Thymus (tissue), 11 donors: Measurements from ENCODE around the gene SGK1. TPM values are rescaled to one million over a fixed set of nuclear protein-coding genes. Genes with fewer than 3 reads are reported as not detected.
"Not testable (repeated sequence)": the region's sequence is repeated elsewhere in the genome, so short reads cannot be mapped to it uniquely, and the experiment has no call there.

Experiments used
- DNase-seq, 9 donors: peaks; one replicate each; pipeline ENCODE4 v3.0.0-alpha.2; 2013; ENCODE audit warnings: low spot score in 9 of 9, low read depth in 6 of 9, missing footprints in 1 of 9
- H3K27ac ChIP-seq, 2 donors: one replicate each; pipeline ENCODE4 v1.5.1; 2013; ENCODE audit warnings: control low read depth in 1 of 2, low read depth in 1 of 2, low read length in 1 of 2, mild to moderate bottlenecking in 1 of 2, moderate library complexity in 1 of 2
- H3K27me3 ChIP-seq, 2 donors: one replicate each; pipeline ENCODE4 v1.5.1; 2013; ENCODE audit warnings: low read length in 1 of 2; ENCODE audit not compliant: control insufficient read depth in 2 of 2, insufficient read depth in 1 of 2
- H3K36me3 ChIP-seq, 2 donors: one replicate each; pipeline ENCODE4 v1.5.1; 2013; ENCODE audit warnings: low read length in 1 of 2, mild to moderate bottlenecking in 1 of 2, moderate library complexity in 1 of 2; ENCODE audit not compliant: control insufficient read depth in 2 of 2, insufficient read depth in 2 of 2
- H3K4me1 ChIP-seq, 2 donors: one replicate each; pipeline ENCODE4 v1.5.1; 2013; ENCODE audit warnings: low read length in 2 of 2; ENCODE audit not compliant: control insufficient read depth in 2 of 2, insufficient read depth in 2 of 2
- H3K4me3 ChIP-seq, 2 donors: one replicate each; pipeline ENCODE4 v1.5.1; 2013; ENCODE audit warnings: low read length in 2 of 2, control low read depth in 1 of 2, mild to moderate bottlenecking in 1 of 2
- H3K9me3 ChIP-seq, 2 donors: one replicate each; pipeline ENCODE4 v1.5.1; 2013; ENCODE audit warnings: low read length in 1 of 2, mild to moderate bottlenecking in 1 of 2; ENCODE audit not compliant: control insufficient read depth in 2 of 2, insufficient read depth in 1 of 2
- WGBS: extraction: QIAGEN DNeasy Blood & Tissue Kit; methylation state at CpG from one replicate; pipeline ENCODE4 v1.1.7; 2013; 5-methylcytosine and 5-hydroxymethylcytosine counted together
- polyA plus RNA-seq: library from polyadenylated mRNA; stranded (reverse); fragments of 200-250 nt; gene quantifications from one replicate; pipeline ENCODE4 v1.2.3, GENCODE V29; 2013
- total RNA-seq: library from RNA; stranded (reverse); fragments of 120-200 nt; gene quantifications from one replicate; pipeline ENCODE4 v1.2.4, GENCODE V29; 2013
- donor health status: healthy.

Gene SGK1
- total and polyA plus RNA-seq, 2 donors, result 44.8 to 183 TPM

GRCh38 chr6:134256862-134257261 lies 61.0 kb downstream of the SGK1 start:
- H3K4me3 ChIP-seq, result no peak overlapping the region
- no peak overlapping the region for H3K27ac ChIP-seq
- no peaks in the 10 kb centered on the region for H3K9me3 ChIP-seq
- no peaks in the 10 kb centered on the region for H3K36me3 ChIP-seq
- 98% methylated on average over 8 of the region's 8 CpGs for WGBS
- no peaks in the 10 kb centered on the region for H3K4me1 ChIP-seq
- H3K27me3 ChIP-seq, result no peaks in the 10 kb centered on the region
- no peak for DNase-seq

- not testable (repeated sequence) for H3K4me3 ChIP-seq, DNase-seq, H3K27me3 ChIP-seq, H3K27ac ChIP-seq, H3K9me3 ChIP-seq, H3K36me3 ChIP-seq, H3K4me1 ChIP-seq
- 96% methylated on average over 2 of the region's 2 CpGs for WGBS
Observed at GRCh38 chr6:134255280-134255679, 62.6 kb downstream of the SGK1 start.

DNA sequence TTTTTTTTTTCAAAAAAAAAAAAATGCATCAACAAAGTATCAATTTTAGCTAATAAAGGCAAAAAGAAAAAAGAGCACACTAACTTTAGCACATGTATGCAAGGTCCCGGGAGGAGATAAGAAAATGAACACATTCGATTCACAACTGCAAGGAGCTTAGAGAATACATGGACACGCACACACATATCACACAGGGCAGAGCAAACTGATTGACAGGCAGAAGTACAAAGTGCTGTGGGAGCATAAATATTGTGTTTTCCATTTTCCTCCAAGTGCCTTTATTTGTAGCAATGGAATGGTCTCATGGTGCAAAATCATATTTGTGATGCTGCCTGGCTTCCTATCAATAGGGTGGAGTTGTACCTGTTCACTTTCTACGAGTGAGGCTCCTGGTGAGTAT lies 63.8 kb downstream of the SGK1 start:
- no peaks in the 10 kb centered on the region for H3K36me3 ChIP-seq
- no peak overlapping the region for H3K27ac ChIP-seq
- no peak overlapping the region for H3K4me3 ChIP-seq
- WGBS, result 97% methylated on average over 4 of the region's 4 CpGs
- no peaks in the 10 kb centered on the region for H3K9me3 ChIP-seq
- peaks cover 3 to 8% of the 10 kb centered on the region in 2 donors for H3K4me1 ChIP-seq
- H3K27me3 ChIP-seq, result no peaks in the 10 kb centered on the region
- no peak for DNase-seq

DNA sequence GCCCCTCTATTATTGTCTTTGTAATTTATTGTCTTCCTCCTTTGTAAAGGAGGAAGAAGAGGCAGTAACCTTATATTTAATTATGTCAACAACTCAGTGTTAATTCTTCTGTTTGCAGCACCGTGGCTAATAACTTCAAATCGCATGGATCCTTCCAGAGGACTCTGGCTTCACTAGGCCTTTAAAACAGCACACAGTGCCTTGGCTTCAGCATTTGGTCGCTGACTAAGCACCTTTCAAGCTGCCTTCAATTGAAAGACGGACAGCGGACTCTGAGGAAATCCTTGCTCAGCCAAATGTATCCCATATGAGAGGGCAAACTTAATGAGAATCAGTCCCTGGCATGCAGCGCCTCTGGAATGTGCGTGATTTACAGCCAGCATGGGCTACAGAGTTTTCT lies 64.2 kb downstream of the SGK1 start:
- Histone ChIP-seq H3K27ac (no peak overlapping the region), H3K4me3 (no peak overlapping the region), H3K36me3 (no peaks in the 10 kb centered on the region), H3K27me3 (no peaks in the 10 kb centered on the region), H3K4me1 (peaks cover 3 to 9% of the 10 kb centered on the region in 2 donors), H3K9me3 (no peaks in the 10 kb centered on the region)
- WGBS, result 82% methylated on average over 7 of the region's 7 CpGs
- DNase-seq, result no peak

- Histone ChIP-seq H3K27me3 (no peaks in the 10 kb centered on the region), H3K36me3 (no peaks in the 10 kb centered on the region), H3K9me3 (no peaks in the 10 kb centered on the region), H3K4me3 (no peak overlapping the region), H3K4me1 (peaks cover 22 to 32% of the 10 kb centered on the region in 2 donors), H3K27ac (no peak overlapping the region)
- over 99% methylated on average over 3 of the region's 3 CpGs for WGBS
- no peak for DNase-seq
Observed at GRCh38 chr6:134251320-134251719, 66.6 kb downstream of the SGK1 start.

- 97% methylated on average over 2 of the region's 2 CpGs for WGBS
- H3K27ac ChIP-seq, result no peak overlapping the region
- H3K4me1 ChIP-seq, result peaks cover 22 to 37% of the 10 kb centered on the region in 2 donors
- H3K27me3 ChIP-seq, result no peaks in the 10 kb centered on the region
- no peak for DNase-seq
- no peaks in the 10 kb centered on the region for H3K9me3 ChIP-seq
- H3K4me3 ChIP-seq, result no peak overlapping the region
- H3K36me3 ChIP-seq, result no peaks in the 10 kb centered on the region
Observed at GRCh38 chr6:134250776-134251175, 67.1 kb downstream of the SGK1 start.

- Histone ChIP-seq H3K9me3 (no peaks in the 10 kb centered on the region), H3K36me3 (no peaks in the 10 kb centered on the region), H3K4me3 (no peak overlapping the region), H3K4me1 (peaks cover 24 to 42% of the 10 kb centered on the region in 2 donors), H3K27ac (peak overlapping the region in 1 of 2 donors; percentile 18), H3K27me3 (no peaks in the 10 kb centered on the region)
- 75% methylated on average over 7 of the region's 7 CpGs for WGBS
- DNase-seq, result peak in 1 of 9 donors; percentile 25
Observed at GRCh38 chr6:134249759-134250602, 67.9 kb downstream of the SGK1 start.

GRCh38 chr6:134249239-134249758 lies 68.6 kb downstream of the SGK1 start:
- DNase-seq, result peak in 1 of 9 donors; percentile 25
- H3K36me3 ChIP-seq, result no peaks in the 10 kb centered on the region
- no peaks in the 10 kb centered on the region for H3K27me3 ChIP-seq
- H3K4me3 ChIP-seq, result no peak overlapping the region
- H3K9me3 ChIP-seq, result no peaks in the 10 kb centered on the region
- 95% methylated on average over 5 of the region's 5 CpGs for WGBS
- peaks cover 24 to 43% of the 10 kb centered on the region in 2 donors for H3K4me1 ChIP-seq
- H3K27ac ChIP-seq, result peak overlapping the region in 1 of 2 donors; percentile 18

GRCh38 chr6:134247844-134248580 lies 69.9 kb downstream of the SGK1 start:
- 83% methylated on average over 4 of the region's 4 CpGs for WGBS
- Histone ChIP-seq H3K4me1 (peaks cover 24 to 43% of the 10 kb centered on the region in 2 donors), H3K9me3 (no peaks in the 10 kb centered on the region), H3K27me3 (no peaks in the 10 kb centered on the region), H3K27ac (peak overlapping the region in 1 of 2 donors; percentile 84), H3K36me3 (no peaks in the 10 kb centered on the region), H3K4me3 (no peak overlapping the region)
- peak in 1 of 9 donors; percentile 28 for DNase-seq
